Hematopoietic multipotent progenitor cell treated with erythropoietin and hydrocortisone succinate and interleukin-3 and kit ligand, for 17 days (in vitro differentiated cells): ENCODE results near the gene PAX8.

ENCODE experiments used
- DNase-seq: peaks from one replicate; pipeline ENCODE4 v3.0.0-alpha.2; 2015; ENCODE audit warnings: low spot score

PAX8 gene

DNA sequence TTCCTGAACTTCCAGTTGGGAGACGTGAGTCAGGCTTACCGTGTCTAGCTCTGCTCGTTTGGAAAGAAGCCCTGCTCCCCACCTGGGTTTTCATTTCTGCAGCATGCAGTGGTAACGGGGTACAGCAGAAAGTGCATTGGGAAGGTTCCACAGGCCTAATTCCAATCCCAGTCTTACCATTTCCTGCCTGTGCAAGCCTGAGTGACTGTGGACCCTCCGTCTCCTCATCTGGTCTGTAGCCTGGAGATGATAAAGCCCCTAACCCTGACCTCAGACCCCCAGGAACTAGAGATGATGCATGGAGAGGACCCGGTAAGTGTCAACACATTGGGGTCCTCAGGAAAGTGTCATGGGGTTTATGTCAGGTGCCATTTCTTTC lies 110.8 kb downstream of the PAX8 start:
- no peak for DNase-seq

DNA sequence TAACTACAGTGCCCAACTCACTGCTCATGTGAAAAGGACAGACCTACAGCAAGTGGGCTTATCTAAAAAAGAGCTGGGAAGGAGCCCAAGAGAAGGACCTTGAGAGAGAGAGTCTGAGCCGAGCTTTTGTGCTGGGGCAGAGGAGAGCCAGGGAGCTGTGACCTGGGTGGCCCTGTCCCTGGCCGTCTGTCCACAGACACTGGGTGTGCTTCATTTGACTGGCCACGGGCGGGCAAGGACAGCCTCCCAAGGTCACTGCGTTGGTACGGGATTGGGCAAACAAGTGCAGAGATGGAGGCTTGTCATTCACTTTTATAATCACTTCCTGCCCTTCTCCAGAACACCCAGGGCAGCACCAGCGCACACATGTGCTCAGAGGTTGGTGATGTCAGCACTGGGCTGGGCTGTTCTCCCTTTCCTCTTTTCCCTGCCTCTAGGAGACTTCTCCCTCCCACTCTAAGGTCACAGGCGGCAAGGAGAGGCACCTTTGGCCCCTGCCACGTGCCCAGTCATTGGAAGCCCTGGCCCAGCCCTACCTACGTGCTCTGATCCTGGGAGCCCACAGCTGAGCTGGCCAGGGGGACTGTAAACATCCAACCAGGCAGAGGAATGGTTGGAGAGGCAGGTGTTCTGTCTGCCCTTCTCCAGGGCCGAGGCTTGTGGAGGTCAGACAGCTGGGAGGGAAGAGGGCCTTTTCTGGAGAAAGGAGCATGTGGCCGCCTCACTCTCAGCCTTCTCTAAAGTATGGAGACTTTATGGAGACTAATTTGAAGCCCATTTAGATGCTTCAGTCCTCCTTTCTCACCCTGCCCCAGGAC lies 111.4 kb downstream of the PAX8 start:
- DNase-seq: no peak

DNA sequence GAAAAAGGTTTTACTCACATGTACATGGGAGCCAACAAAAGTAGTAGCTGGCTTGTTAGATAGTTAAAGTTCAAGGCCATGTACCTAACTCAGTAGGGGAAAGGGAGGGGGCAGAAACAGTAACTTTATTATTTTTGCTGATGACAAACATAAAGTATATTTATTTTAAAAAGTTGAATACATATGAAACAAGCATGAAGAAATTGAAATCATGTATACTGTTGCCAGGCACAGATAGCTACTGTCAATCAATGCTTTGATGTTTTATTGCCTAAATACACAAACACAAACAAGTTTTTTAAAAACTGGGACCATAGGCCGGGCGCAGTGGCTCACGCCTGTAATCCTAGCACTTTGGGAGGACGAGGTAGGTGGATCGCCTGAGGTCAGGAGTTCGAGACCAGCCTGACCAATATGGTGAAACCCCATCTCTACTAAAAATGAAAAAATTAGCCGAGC lies 112.5 kb downstream of the PAX8 start:
- no peak for DNase-seq
